DND-41 (cell line): ENCODE data around the gene C2orf74.
"Not testable (repeated sequence)": the region's sequence is repeated elsewhere in the genome, so short reads cannot be mapped to it uniquely, and the experiment has no call there.

ENCODE experiments used
- ATAC-seq: fragments of 200-7000 bp; cut with Tn5 transposase; 3 replicates; pipeline ENCODE4 v1.9.1; 2021; ENCODE audit warnings: low read depth; ENCODE audit not compliant: insufficient read depth
- DNase-seq: peaks from one replicate; pipeline ENCODE4 v3.0.0-alpha.2; 2020
- H2AFZ ChIP-seq: 2 replicates; pipeline ENCODE4 v1.6.0; 2012; ENCODE audit warnings: low read depth, low read length
- H3K27ac ChIP-seq: 2 replicates; pipeline ENCODE4 v1.5.1; 2012; ENCODE audit warnings: low read length, inconsistent platforms
- H3K27me3 ChIP-seq: fragments of 200-600 bp; sonication (generic); 2 replicates; pipeline ENCODE4 v1.6.0; 2012; ENCODE audit warnings: low read length, mild to moderate bottlenecking, inconsistent platforms; ENCODE audit not compliant: insufficient read depth, poor library complexity
- H3K36me3 ChIP-seq: 2 replicates; pipeline ENCODE4 v1.5.1; 2012; ENCODE audit warnings: low read length, inconsistent platforms; ENCODE audit not compliant: insufficient read depth
- H3K4me1 ChIP-seq: 2 replicates; pipeline ENCODE4 v1.5.1; 2012; ENCODE audit warnings: mild to moderate bottlenecking, low read length; ENCODE audit not compliant: insufficient read depth
- H3K4me2 ChIP-seq: 2 replicates; pipeline ENCODE4 v1.6.0; 2012; ENCODE audit warnings: mild to moderate bottlenecking, moderate library complexity, low read length, inconsistent platforms; ENCODE audit not compliant: insufficient read depth
- H3K4me3 ChIP-seq, 2 experiments: fragments of 200-600 bp in 1 of 2; shearing (Covaris generic) in 1 of 2; 2 replicates each; pipeline ENCODE4 v1.5.1; 2012 to 2016; ENCODE audit warnings: inconsistent platforms in 2 of 2, low read length in 2 of 2, mild to moderate bottlenecking in 2 of 2, low read depth in 1 of 2, moderate library complexity in 1 of 2
- H3K79me2 ChIP-seq: 2 replicates; pipeline ENCODE4 v1.6.0; 2012; ENCODE audit warnings: low read length, inconsistent platforms; ENCODE audit not compliant: insufficient read depth
- H3K9ac ChIP-seq: 2 replicates; pipeline ENCODE4 v1.6.0; 2012; ENCODE audit warnings: low read depth, mild to moderate bottlenecking, inconsistent platforms, low read length, moderate library complexity
- H3K9me3 ChIP-seq: 2 replicates; pipeline ENCODE4 v1.5.1; 2012; ENCODE audit warnings: low read length, moderate library complexity, mild to moderate bottlenecking, inconsistent platforms; ENCODE audit not compliant: insufficient read depth, severe bottlenecking
- H4K20me1 ChIP-seq: 2 replicates; pipeline ENCODE4 v1.6.0; 2012; ENCODE audit warnings: low read length; ENCODE audit not compliant: insufficient read depth
- CTCF ChIP-seq: IDR thresholded peaks from 2 replicates; pipeline ENCODE4 v1.5.1; 2012; ENCODE audit warnings: borderline replicate concordance, low read length, moderate library complexity, mild to moderate bottlenecking; ENCODE audit not compliant: poor library complexity, severe bottlenecking; ENCODE audit errors: extremely low read depth
- EZH2 ChIP-seq: IDR thresholded peaks from 3 replicates; pipeline ENCODE4 v1.6.1; 2012; ENCODE audit warnings: borderline replicate concordance, low read depth, mild to moderate bottlenecking, moderate library complexity, low read length, inconsistent platforms; ENCODE audit not compliant: severe bottlenecking

The C2orf74 gene

GRCh38 chr2:61157371-61158003, 4.5 kb upstream of the C2orf74 start:
- no peak overlapping the region for H2AFZ ChIP-seq
- DNase-seq, result no peak
- H3K4me2 ChIP-seq, result no peak overlapping the region
- no peaks in the 10 kb centered on the region for H3K27me3 ChIP-seq
- no peaks in the 10 kb centered on the region for H3K4me1 ChIP-seq
- no peaks in the 10 kb centered on the region for H4K20me1 ChIP-seq
- no peaks in the 10 kb centered on the region for H3K79me2 ChIP-seq
- H3K9me3 ChIP-seq, result peaks cover 3% of the 10 kb centered on the region
- no peak for ATAC-seq
- H3K4me3 ChIP-seq, result no peak overlapping the region
- H3K36me3 ChIP-seq, result no peaks in the 10 kb centered on the region
- H3K27ac ChIP-seq, result no peak overlapping the region
- H3K9ac ChIP-seq, result no peak overlapping the region
- TF ChIP-seq EZH2, result no peak
- no peak for TF ChIP-seq CTCF

- Histone ChIP-seq H3K9ac (no peak overlapping the region), H4K20me1 (no peaks in the 10 kb centered on the region), H3K9me3 (peaks cover 3% of the 10 kb centered on the region), H3K79me2 (no peaks in the 10 kb centered on the region), H3K27ac (no peak overlapping the region), H3K4me3 (no peak overlapping the region), H2AFZ (no peak overlapping the region), H3K27me3 (no peaks in the 10 kb centered on the region), H3K36me3 (no peaks in the 10 kb centered on the region), H3K4me2 (no peak overlapping the region), H3K4me1 (no peaks in the 10 kb centered on the region)
- TF ChIP-seq CTCF (no peak), EZH2 (no peak)
- DNase-seq (no peak), ATAC-seq (no peak)
Observed at GRCh38 chr2:61158356-61158955, 3.5 kb upstream of the C2orf74 start.

- Histone ChIP-seq H3K4me2 (no peak overlapping the region), H3K4me1 (no peaks in the 10 kb centered on the region), H3K27ac (no peak overlapping the region), H3K27me3 (no peaks in the 10 kb centered on the region), H4K20me1 (no peaks in the 10 kb centered on the region), H3K79me2 (no peaks in the 10 kb centered on the region), H3K9ac (no peak overlapping the region), H3K36me3 (no peaks in the 10 kb centered on the region), H2AFZ (no peak overlapping the region; the same call in 1 of the 2 replicates), H3K4me3 (no peak overlapping the region), H3K9me3 (peaks cover 3% of the 10 kb centered on the region)
- TF ChIP-seq CTCF, result no peak
- no peak for TF ChIP-seq EZH2
- no peak for DNase-seq
- peak; percentile 66; the same call in 2 of the 3 replicates for ATAC-seq
Observed at GRCh38 chr2:61162721-61163120, 733 bp downstream of the C2orf74 start.

GRCh38 chr2:61165082-61165481, 3.1 kb downstream of the C2orf74 start:
- not testable (repeated sequence) for H3K4me2 ChIP-seq, H2AFZ ChIP-seq, H4K20me1 ChIP-seq, H3K9ac ChIP-seq, ATAC-seq, H3K4me3 ChIP-seq, H3K4me1 ChIP-seq, DNase-seq, H3K36me3 ChIP-seq, H3K79me2 ChIP-seq, H3K9me3 ChIP-seq, H3K27me3 ChIP-seq, H3K27ac ChIP-seq
